Measurements from ENCODE around the gene NKX1-1.

The NKX1-1 gene

GRCh38 chr4:1356181-1356998 is 49.9 kb downstream of the NKX1-1 start:
- DNase-seq: peak; percentile 42

GRCh38 chr4:1355378-1355777 is 50.9 kb downstream of the NKX1-1 start:
- no peak for DNase-seq

GRCh38 chr4:1354983-1355275 is 51.3 kb downstream of the NKX1-1 start:
- no peak for DNase-seq

- no peak for DNase-seq
Measured at GRCh38 chr4:1354136-1354982, 51.9 kb downstream of the NKX1-1 start.

- no peak for DNase-seq
Measured at GRCh38 chr4:1353186-1354055, 52.8 kb downstream of the NKX1-1 start.

Data from T-helper 9 cell (primary cell).